Measurements from ENCODE around the gene COX8A. TPM values are rescaled to one million over a fixed set of nuclear protein-coding genes. Genes with fewer than 3 reads are reported as not detected.

COX8A gene
- total and polyA plus RNA-seq, 2 of the 13 experiments (the other 11 are each of a cell fraction or from before 2014, with no cell fraction given) = 202 to 406 TPM

DNA sequence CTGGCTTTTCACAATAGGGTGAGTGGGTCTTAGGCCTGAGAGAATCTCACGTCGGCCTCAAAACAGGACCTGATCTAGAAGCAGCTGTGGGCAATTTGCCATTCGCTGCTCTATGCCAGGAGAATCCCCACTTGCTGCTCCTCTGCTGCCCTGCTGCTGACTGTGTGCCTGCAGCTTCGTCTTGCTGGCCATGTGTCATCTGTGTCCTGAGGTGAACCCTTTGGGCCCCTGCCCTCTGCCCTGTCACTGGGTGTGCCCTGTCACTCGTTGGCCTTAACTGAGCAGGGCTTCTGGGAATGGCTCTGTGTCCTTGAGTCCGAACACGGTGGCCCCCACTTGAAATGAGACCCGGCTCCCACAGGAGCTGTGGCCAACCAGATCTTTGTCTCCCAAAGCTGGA lies 29.4 kb upstream of the COX8A start (continued):
- TF ChIP-seq, protein P1, sequence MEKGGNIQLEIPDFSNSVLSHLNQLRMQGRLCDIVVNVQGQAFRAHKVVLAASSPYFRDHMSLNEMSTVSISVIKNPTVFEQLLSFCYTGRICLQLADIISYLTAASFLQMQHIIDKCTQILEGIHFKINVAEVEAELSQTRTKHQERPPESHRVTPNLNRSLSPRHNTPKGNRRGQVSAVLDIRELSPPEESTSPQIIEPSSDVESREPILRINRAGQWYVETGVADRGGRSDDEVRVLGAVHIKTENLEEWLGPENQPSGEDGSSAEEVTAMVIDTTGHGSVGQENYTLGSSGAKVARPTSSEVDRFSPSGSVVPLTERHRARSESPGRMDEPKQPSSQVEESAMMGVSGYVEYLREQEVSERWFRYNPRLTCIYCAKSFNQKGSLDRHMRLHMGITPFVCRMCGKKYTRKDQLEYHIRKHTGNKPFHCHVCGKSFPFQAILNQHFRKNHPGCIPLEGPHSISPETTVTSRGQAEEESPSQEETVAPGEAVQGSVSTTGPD (CRISPR knock-in tag; IDR thresholded peaks at IDR 0.05) = no peak
- no peak for TF ChIP-seq SUZ12 (IDR thresholded peaks at IDR 0.05; ENCODE audit: low read depth, low read length)
- no peak for TF ChIP-seq CBX5 (CRISPR knock-in tag; IDR thresholded peaks at IDR 0.05; ENCODE audit: borderline replicate concordance)
- no peak for TF ChIP-seq ZNF598 (CRISPR knock-in tag; IDR thresholded peaks at IDR 0.05; ENCODE audit: borderline replicate concordance)
- no peak for TF ChIP-seq ZNF567 (CRISPR knock-in tag; IDR thresholded peaks at IDR 0.05; ENCODE audit: borderline replicate concordance)
- TF ChIP-seq ADNP (CRISPR knock-in tag; IDR thresholded peaks at IDR 0.05) = no peak
- TF ChIP-seq AKAP8 (CRISPR knock-in tag; IDR thresholded peaks at IDR 0.05) = no peak
- peak; percentile 99 for TF ChIP-seq RXRB (CRISPR knock-in tag; IDR thresholded peaks at IDR 0.05; ENCODE audit: borderline replicate concordance)
- TF ChIP-seq NFE2L2 (IDR thresholded peaks at IDR 0.05; ENCODE audit: low read length) = no peak
- TF ChIP-seq RBAK (CRISPR knock-in tag; IDR thresholded peaks at IDR 0.05) = no peak
- no peak for TF ChIP-seq DR1 (CRISPR knock-in tag; IDR thresholded peaks at IDR 0.05)
- no peak for TF ChIP-seq ZNF780A (CRISPR knock-in tag; IDR thresholded peaks at IDR 0.05)
- TF ChIP-seq, protein P2, sequence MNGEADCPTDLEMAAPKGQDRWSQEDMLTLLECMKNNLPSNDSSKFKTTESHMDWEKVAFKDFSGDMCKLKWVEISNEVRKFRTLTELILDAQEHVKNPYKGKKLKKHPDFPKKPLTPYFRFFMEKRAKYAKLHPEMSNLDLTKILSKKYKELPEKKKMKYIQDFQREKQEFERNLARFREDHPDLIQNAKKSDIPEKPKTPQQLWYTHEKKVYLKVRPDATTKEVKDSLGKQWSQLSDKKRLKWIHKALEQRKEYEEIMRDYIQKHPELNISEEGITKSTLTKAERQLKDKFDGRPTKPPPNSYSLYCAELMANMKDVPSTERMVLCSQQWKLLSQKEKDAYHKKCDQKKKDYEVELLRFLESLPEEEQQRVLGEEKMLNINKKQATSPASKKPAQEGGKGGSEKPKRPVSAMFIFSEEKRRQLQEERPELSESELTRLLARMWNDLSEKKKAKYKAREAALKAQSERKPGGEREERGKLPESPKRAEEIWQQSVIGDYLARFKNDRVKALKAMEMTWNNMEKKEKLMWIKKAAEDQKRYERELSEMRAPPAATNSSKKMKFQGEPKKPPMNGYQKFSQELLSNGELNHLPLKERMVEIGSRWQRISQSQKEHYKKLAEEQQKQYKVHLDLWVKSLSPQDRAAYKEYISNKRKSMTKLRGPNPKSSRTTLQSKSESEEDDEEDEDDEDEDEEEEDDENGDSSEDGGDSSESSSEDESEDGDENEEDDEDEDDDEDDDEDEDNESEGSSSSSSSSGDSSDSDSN (CRISPR knock-in tag; IDR thresholded peaks at IDR 0.05) = no peak
- TF ChIP-seq, protein P3, sequence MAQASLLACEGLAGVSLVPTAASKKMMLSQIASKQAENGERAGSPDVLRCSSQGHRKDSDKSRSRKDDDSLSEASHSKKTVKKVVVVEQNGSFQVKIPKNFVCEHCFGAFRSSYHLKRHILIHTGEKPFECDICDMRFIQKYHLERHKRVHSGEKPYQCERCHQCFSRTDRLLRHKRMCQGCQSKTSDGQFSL (CRISPR knock-in tag; IDR thresholded peaks at IDR 0.05) = no peak
- no peak for TF ChIP-seq ZNF775 (CRISPR knock-in tag; IDR thresholded peaks at IDR 0.05; ENCODE audit: borderline replicate concordance)
- TF ChIP-seq ZNF282 (IDR thresholded peaks at IDR 0.05; ENCODE audit: partially characterized antibody) = no peak
- no peak for TF ChIP-seq SOX6 (IDR thresholded peaks at IDR 0.05)
- no peak; the same call in 1 of the 2 replicates for TF ChIP-seq SOX6 (CRISPR knock-in tag; IDR thresholded peaks at IDR 0.05)
- TF ChIP-seq SMAD3 (CRISPR knock-in tag; IDR thresholded peaks at IDR 0.05) = no peak
- TF ChIP-seq ZNF333 (CRISPR knock-in tag; IDR thresholded peaks at IDR 0.05; ENCODE audit: borderline replicate concordance) = no peak
- peak; percentile 88; the same call in 1 of the 3 replicates for TF ChIP-seq MXI1 (IDR thresholded peaks at IDR 0.05; ENCODE audit: borderline replicate concordance, low read depth, low read length)
- no peak for TF ChIP-seq ZNF225 (CRISPR knock-in tag; IDR thresholded peaks at IDR 0.05)
- TF ChIP-seq ZNF260 (CRISPR knock-in tag; IDR thresholded peaks at IDR 0.05; ENCODE audit: borderline replicate concordance, low read depth) = no peak
- TF ChIP-seq HNF4A (CRISPR knock-in tag; IDR thresholded peaks at IDR 0.05) = peak; percentile 68
- no peak for TF ChIP-seq ZNF891 (CRISPR knock-in tag; IDR thresholded peaks at IDR 0.05)
- TF ChIP-seq ZNF354B (CRISPR knock-in tag; IDR thresholded peaks at IDR 0.05) = no peak
- TF ChIP-seq MAFK (conservative IDR thresholded peaks at IDR 0.05 in 1 of 2, IDR thresholded peaks at IDR 0.05 in 1 of 2; ENCODE audit: low read length in 2 of 2) = no peak

Measured in HepG2 (cell line).